GM12878 (cell line): ENCODE measurements around the gene NLRP6. TPM values are rescaled to one million over a fixed set of nuclear protein-coding genes. Genes with fewer than 3 reads are reported as not detected.

ENCODE experiments used
- ATAC-seq: fragments of 200-7000 bp; cut with Tn5 transposase; 3 replicates; pipeline ENCODE4 v1.9.1; 2020; ENCODE audit warnings: mild to moderate bottlenecking, moderate library complexity
- BruUV-seq: library from RNA; stranded (reverse); fragments of 400-500 nt; replicated peaks from 2 replicates; lab custom pipeline; 2021; lab: Mats Ljungman, UMichigan
- CTCF ChIA-PET: fragments of 300-600 bp; sonication (Branson Sonifier 250); formaldehyde crosslinking; extraction: SDS; loops from one replicate; lab custom pipeline; 2021; ENCODE audit warnings: inconsistent platforms; lab: Yijun Ruan, JAX
- POLR2A ChIA-PET: fragments of 350-600 bp; formaldehyde crosslinking; extraction: SDS; loops from one replicate; lab custom pipeline; 2021; ENCODE audit warnings: inconsistent platforms; lab: Charles Lee
- RAD21 ChIA-PET: fragments of 300-600 bp; sonication (Branson Sonifier 250); formaldehyde crosslinking; loops from one replicate; lab custom pipeline; 2023; ENCODE audit warnings: antibody characterized with exemption; ENCODE audit not compliant: unreplicated experiment; lab: Charles Lee
- SMC1A ChIA-PET: fragments of 300-600 bp; sonication (Branson Sonifier 250); formaldehyde crosslinking; loops from one replicate; lab custom pipeline; 2023; ENCODE audit not compliant: unreplicated experiment, uncharacterized antibody; lab: Charles Lee
- DNase-seq: peaks from one replicate; pipeline ENCODE4 v3.0.0-alpha.2; 2011; ENCODE audit warnings: low read depth, low spot score
- FAIRE-seq: peaks from 3 replicates; lab custom pipeline; 2011; peaks lifted over from hg19 to GRCh38; lab: Jason Lieb, UNC
- H2AFZ ChIP-seq: 2 replicates; pipeline ENCODE4 v1.6.0; 2011; ENCODE audit warnings: low read depth, low read length, control low read depth; ENCODE audit not compliant: control insufficient read depth
- H3K27ac ChIP-seq: 2 replicates; pipeline ENCODE4 v1.5.1; 2011; ENCODE audit warnings: control low read depth; ENCODE audit not compliant: control insufficient read depth, insufficient read depth
- H3K27me3 ChIP-seq, 2 experiments: replicated peaks in 1 of 2; 2 replicates each; pipeline versions ENCODE4 v1.6.0 to v1.6.1; 2011; ENCODE audit warnings: low read length in 1 of 2; ENCODE audit not compliant: control insufficient read depth in 2 of 2, insufficient read depth in 2 of 2
- H3K36me3 ChIP-seq, 2 experiments: 2 replicates each; pipeline ENCODE4 v1.5.1; 2011; ENCODE audit warnings: low read length in 1 of 2; ENCODE audit not compliant: control insufficient read depth in 2 of 2, insufficient read depth in 2 of 2
- H3K4me1 ChIP-seq: 2 replicates; pipeline ENCODE4 v1.6.1; 2011; ENCODE audit warnings: mild to moderate bottlenecking, low read length, moderate library complexity, mixed read lengths; ENCODE audit not compliant: control insufficient read depth, insufficient read depth
- H3K4me2 ChIP-seq: 2 replicates; pipeline ENCODE4 v1.6.0; 2011; ENCODE audit warnings: control low read depth; ENCODE audit not compliant: control insufficient read depth, insufficient read depth
- H3K4me3 ChIP-seq: fragments of 200-600 bp; sonication (generic); 2 replicates; pipeline ENCODE4 v1.5.1; 2016
- H3K79me2 ChIP-seq: 2 replicates; pipeline ENCODE4 v1.6.0; 2011; ENCODE audit warnings: low read length; ENCODE audit not compliant: control insufficient read depth, insufficient read depth
- H3K9ac ChIP-seq: 2 replicates; pipeline ENCODE4 v1.8.0; 2011; ENCODE audit warnings: low read length, control low read depth, mixed read lengths; ENCODE audit not compliant: control insufficient read depth, insufficient read depth
- H3K9me3 ChIP-seq: replicated peaks from 3 replicates; pipeline ENCODE4 v1.5.1; 2011; ENCODE audit warnings: mild to moderate bottlenecking, low read length; ENCODE audit not compliant: control insufficient read depth, insufficient read depth
- H4K20me1 ChIP-seq: 2 replicates; pipeline ENCODE4 v1.6.0; 2011; ENCODE audit not compliant: control insufficient read depth, insufficient read depth
- BACH1 ChIP-seq: fragments of 450-650 bp; IDR thresholded peaks from 2 replicates; pipeline ENCODE4 v1.6.1; 2017; ENCODE audit warnings: mild to moderate bottlenecking, borderline replicate concordance
- CEBPB ChIP-seq, 2 experiments: fragments of 150-350 bp in 1 of 2; IDR thresholded peaks; 2 replicates each; pipeline ENCODE4 v1.6.1; 2012 to 2014; ENCODE audit warnings: low read depth in 2 of 2, low read length in 2 of 2, borderline replicate concordance in 1 of 2, inconsistent platforms in 1 of 2
- HDGF ChIP-seq: fragments of 450-650 bp; IDR thresholded peaks from 2 replicates; pipeline ENCODE4 v1.6.1; 2016; ENCODE audit warnings: antibody characterized with exemption
- KLF5 ChIP-seq: fragments of 450-650 bp; IDR thresholded peaks from 2 replicates; pipeline ENCODE4 v1.6.1; 2014; ENCODE audit warnings: mild to moderate bottlenecking; ENCODE audit not compliant: partially characterized antibody
- MXI1 ChIP-seq: fragments of 150-350 bp; IDR thresholded peaks from 2 replicates; pipeline ENCODE4 v1.6.1; 2011; ENCODE audit warnings: low read depth, mild to moderate bottlenecking, inconsistent platforms, low read length, improper control_type of control experiment
- NR2C1 ChIP-seq: fragments of 450-650 bp; IDR thresholded peaks from 2 replicates; pipeline ENCODE4 v1.6.1; 2017; ENCODE audit warnings: antibody characterized with exemption, mild to moderate bottlenecking, moderate library complexity
- SMARCA5 ChIP-seq: fragments of 450-650 bp; IDR thresholded peaks from 2 replicates; pipeline ENCODE4 v1.6.1; 2017; ENCODE audit warnings: mild to moderate bottlenecking
- SMC3 ChIP-seq: IDR thresholded peaks from 2 replicates; pipeline ENCODE4 v1.6.1; 2011; ENCODE audit warnings: low read length, improper control_type of control experiment, borderline replicate concordance
- SREBF2 ChIP-seq: IDR thresholded peaks from 2 replicates; pipeline ENCODE4 v1.6.1; 2012; ENCODE audit warnings: mild to moderate bottlenecking, low read length
- TBL1XR1 ChIP-seq: IDR thresholded peaks from 2 replicates; pipeline ENCODE4 v1.6.1; 2012; ENCODE audit warnings: low read depth, low read length, improper control_type of control experiment
- ZSCAN29 ChIP-seq: fragments of 450-650 bp; IDR thresholded peaks from 2 replicates; pipeline ENCODE4 v1.6.1; 2017; ENCODE audit warnings: mild to moderate bottlenecking, moderate library complexity
- WGBS: methylation state at CpG from one replicate; pipeline ENCODE4 v1.1.6; 2016; ENCODE audit warnings: low lambda C conversion rate; ENCODE audit not compliant: insufficient replicate concordance, insufficient coverage; ENCODE audit errors: missing lambda C conversion rate; 5-methylcytosine and 5-hydroxymethylcytosine counted together
- in situ Hi-C: fragments of 300-500 bp; cut with MboI; formaldehyde crosslinking; loops from 9 replicates; pipeline ENCODE4 v1.14.3; 2018; ENCODE audit warnings: mixed read lengths
- intact Hi-C: fragments of 100-400 bp; cut with micrococcal nuclease; formaldehyde crosslinking; loops from one replicate; pipeline ENCODE4 v1.14.2; 2022; ENCODE audit not compliant: unreplicated experiment
- polyA plus RNA-seq, 11 experiments: library from polyadenylated mRNA; depleted of rRNA in 4 of 11; unstranded in 6 of 11; stranded (reverse) in 5 of 11; fragments of >200 nt; fragmentation: Nextera tagmentation in 4 of 11; fragmentation: Illumina TruSeq in 1 of 11; extraction: Ambion mirVana in 4 of 11; extraction: Trizol in 1 of 11; gene quantifications; 1 replicate in 1 of 11; 2 replicates in 10 of 11; pipeline versions ENCODE4 v1.2.1 to v1.2.3, GENCODE V29; 2011 to 2016; ENCODE audit warnings: inconsistent platforms in 2 of 11, missing spikeins in 2 of 11, low read depth in 1 of 11
- total RNA-seq, 4 experiments: library from RNA; depleted of rRNA in 3 of 4; stranded (reverse); fragments of >200 nt in 3 of 4; fragmentation: Illumina TruSeq in 1 of 4; extraction: Trizol in 1 of 4; gene quantifications; 2 replicates each; pipeline versions ENCODE4 v1.2.1 to v1.2.3, GENCODE V29; 2013 to 2021
- TF ChIP-seq, protein P1 (sequence below): fragments of 450-650 bp; IDR thresholded peaks from 2 replicates; pipeline ENCODE4 v1.6.1; 2018; ENCODE audit warnings: mild to moderate bottlenecking, low read depth, moderate library complexity; ENCODE audit not compliant: partially characterized antibody
- TF ChIP-seq, protein P2 (sequence below): fragments of 450-650 bp; IDR thresholded peaks from 2 replicates; pipeline ENCODE4 v1.6.1; 2017; ENCODE audit warnings: mild to moderate bottlenecking, moderate library complexity
- TF ChIP-seq, protein P3 (sequence below): fragments of 450-650 bp; IDR thresholded peaks from 2 replicates; pipeline ENCODE4 v1.6.1; 2014; ENCODE audit warnings: mild to moderate bottlenecking

NLRP6 gene
- total and polyA plus RNA-seq, 10 of the 15 experiments (the other 5 are each of a cell fraction or from before 2014, with no cell fraction given), result 0.03 to 0.11 TPM; not detected in 8

DNA sequence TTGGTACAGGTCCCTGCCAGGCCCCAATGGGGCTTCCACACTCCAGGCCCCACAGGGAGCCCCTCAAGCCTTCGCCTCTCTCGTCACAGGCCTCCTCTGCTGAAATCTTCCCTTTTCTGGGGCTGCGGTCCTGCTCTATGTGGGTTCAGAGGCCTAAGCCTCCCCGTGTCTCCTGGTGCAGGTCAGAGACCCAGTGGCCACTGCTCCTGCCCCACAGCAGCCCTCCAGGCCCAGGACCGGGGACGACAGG, 48.3 kb downstream of the NLRP6 start:
- in situ Hi-C loops, result no loop called here
- no peaks in the 10 kb centered on the region for H4K20me1 ChIP-seq
- 60% methylated on average over 6 of the region's 6 CpGs for WGBS
- peaks cover 48% of the 10 kb centered on the region for H3K4me1 ChIP-seq
- FAIRE-seq (peak; percentile 41), ATAC-seq (no peak), DNase-seq (no peak)
- peak overlapping the region; percentile 56 for H3K4me3 ChIP-seq
- peak overlapping the region; percentile 98 for H3K9ac ChIP-seq
- ChIA-PET SMC1A (interaction anchor here (1.8 to 2.1 kb wide), 2 partner anchors 22 to 29 kb away, joined by 15 to 18 read pairs; no protein-coding TSS in a partner anchor), POLR2A (interaction anchor here (0.7 to 6.0 kb wide), 10 partner anchors 9 to 88 kb away, joined by 3 to 86 read pairs (median 7); no protein-coding TSS in a partner anchor), CTCF (interaction anchor here (1.6 to 5.4 kb wide), 4 partner anchors 10 to 29 kb away, joined by 4 to 43 read pairs (median 23); no protein-coding TSS in a partner anchor), RAD21 (interaction anchor here (1.5 to 5.2 kb wide), 7 partner anchors 9 to 28 kb away, joined by 3 to 68 read pairs (median 7); no protein-coding TSS in a partner anchor)
- TF ChIP-seq SMC3, result no peak
- TF ChIP-seq, protein P1, sequence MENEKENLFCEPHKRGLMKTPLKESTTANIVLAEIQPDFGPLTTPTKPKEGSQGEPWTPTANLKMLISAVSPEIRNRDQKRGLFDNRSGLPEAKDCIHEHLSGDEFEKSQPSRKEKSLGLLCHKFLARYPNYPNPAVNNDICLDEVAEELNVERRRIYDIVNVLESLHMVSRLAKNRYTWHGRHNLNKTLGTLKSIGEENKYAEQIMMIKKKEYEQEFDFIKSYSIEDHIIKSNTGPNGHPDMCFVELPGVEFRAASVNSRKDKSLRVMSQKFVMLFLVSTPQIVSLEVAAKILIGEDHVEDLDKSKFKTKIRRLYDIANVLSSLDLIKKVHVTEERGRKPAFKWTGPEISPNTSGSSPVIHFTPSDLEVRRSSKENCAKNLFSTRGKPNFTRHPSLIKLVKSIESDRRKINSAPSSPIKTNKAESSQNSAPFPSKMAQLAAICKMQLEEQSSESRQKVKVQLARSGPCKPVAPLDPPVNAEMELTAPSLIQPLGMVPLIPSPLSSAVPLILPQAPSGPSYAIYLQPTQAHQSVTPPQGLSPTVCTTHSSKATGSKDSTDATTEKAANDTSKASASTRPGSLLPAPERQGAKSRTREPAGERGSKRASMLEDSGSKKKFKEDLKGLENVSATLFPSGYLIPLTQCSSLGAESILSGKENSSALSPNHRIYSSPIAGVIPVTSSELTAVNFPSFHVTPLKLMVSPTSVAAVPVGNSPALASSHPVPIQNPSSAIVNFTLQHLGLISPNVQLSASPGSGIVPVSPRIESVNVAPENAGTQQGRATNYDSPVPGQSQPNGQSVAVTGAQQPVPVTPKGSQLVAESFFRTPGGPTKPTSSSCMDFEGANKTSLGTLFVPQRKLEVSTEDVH, result no peak
- TF ChIP-seq HDGF, result peak; percentile 71; the same call in 1 of the 2 replicates
- TF ChIP-seq, protein P2, sequence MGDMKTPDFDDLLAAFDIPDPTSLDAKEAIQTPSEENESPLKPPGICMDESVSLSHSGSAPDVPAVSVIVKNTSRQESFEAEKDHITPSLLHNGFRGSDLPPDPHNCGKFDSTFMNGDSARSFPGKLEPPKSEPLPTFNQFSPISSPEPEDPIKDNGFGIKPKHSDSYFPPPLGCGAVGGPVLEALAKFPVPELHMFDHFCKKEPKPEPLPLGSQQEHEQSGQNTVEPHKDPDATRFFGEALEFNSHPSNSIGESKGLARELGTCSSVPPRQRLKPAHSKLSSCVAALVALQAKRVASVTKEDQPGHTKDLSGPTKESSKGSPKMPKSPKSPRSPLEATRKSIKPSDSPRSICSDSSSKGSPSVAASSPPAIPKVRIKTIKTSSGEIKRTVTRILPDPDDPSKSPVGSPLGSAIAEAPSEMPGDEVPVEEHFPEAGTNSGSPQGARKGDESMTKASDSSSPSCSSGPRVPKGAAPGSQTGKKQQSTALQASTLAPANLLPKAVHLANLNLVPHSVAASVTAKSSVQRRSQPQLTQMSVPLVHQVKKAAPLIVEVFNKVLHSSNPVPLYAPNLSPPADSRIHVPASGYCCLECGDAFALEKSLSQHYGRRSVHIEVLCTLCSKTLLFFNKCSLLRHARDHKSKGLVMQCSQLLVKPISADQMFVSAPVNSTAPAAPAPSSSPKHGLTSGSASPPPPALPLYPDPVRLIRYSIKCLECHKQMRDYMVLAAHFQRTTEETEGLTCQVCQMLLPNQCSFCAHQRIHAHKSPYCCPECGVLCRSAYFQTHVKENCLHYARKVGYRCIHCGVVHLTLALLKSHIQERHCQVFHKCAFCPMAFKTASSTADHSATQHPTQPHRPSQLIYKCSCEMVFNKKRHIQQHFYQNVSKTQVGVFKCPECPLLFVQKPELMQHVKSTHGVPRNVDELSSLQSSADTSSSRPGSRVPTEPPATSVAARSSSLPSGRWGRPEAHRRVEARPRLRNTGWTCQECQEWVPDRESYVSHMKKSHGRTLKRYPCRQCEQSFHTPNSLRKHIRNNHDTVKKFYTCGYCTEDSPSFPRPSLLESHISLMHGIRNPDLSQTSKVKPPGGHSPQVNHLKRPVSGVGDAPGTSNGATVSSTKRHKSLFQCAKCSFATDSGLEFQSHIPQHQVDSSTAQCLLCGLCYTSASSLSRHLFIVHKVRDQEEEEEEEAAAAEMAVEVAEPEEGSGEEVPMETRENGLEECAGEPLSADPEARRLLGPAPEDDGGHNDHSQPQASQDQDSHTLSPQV, result no peak
- no peak for TF ChIP-seq KLF5
- no peak for TF ChIP-seq SREBF2
- TF ChIP-seq CEBPB (IDR thresholded peaks at IDR 0.05; ENCODE audit: borderline replicate concordance in 1 of 2, low read depth in 2 of 2, low read length in 2 of 2), result no peak
- peak; percentile 79; the same call in 1 of the 2 replicates for TF ChIP-seq SMARCA5
- no peak for TF ChIP-seq MXI1
- TF ChIP-seq, protein P3, sequence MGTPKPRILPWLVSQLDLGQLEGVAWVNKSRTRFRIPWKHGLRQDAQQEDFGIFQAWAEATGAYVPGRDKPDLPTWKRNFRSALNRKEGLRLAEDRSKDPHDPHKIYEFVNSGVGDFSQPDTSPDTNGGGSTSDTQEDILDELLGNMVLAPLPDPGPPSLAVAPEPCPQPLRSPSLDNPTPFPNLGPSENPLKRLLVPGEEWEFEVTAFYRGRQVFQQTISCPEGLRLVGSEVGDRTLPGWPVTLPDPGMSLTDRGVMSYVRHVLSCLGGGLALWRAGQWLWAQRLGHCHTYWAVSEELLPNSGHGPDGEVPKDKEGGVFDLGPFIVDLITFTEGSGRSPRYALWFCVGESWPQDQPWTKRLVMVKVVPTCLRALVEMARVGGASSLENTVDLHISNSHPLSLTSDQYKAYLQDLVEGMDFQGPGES, result no peak
- no peak for TF ChIP-seq TBL1XR1
- TF ChIP-seq ZSCAN29, result no peak
- TF ChIP-seq NR2C1, result no peak
- TF ChIP-seq BACH1, result no peak
- H3K27ac ChIP-seq, result peak overlapping the region; percentile 100
- H2AFZ ChIP-seq, result peak overlapping the region; percentile 80
- intact Hi-C loops, result no loop called here
- peak overlapping the region; percentile 100 for H3K4me2 ChIP-seq
- H3K79me2 ChIP-seq, result peaks cover 4% of the 10 kb centered on the region
- H3K9me3 ChIP-seq, result no peaks in the 10 kb centered on the region; the same call in 2 of the 3 replicates
- no peaks in the 10 kb centered on the region for H3K27me3 ChIP-seq
- no peaks in the 10 kb centered on the region for H3K36me3 ChIP-seq
- TSS peak; percentile 39 for BruUV-seq
